ENCODE results near the gene AGBL1.

Gene AGBL1

GRCh38 chr15:86062646-86063243 is 16.9 kb upstream of the AGBL1 start:
- H3K4me3 ChIP-seq (ENCODE audit: low read depth, low read length) = no peak overlapping the region
- no peak for TF ChIP-seq CTCF (conservative IDR thresholded peaks at IDR 0.05; ENCODE audit: low read depth, low read length)
- no peak for DNase-seq (ENCODE audit: low read depth)

DNA sequence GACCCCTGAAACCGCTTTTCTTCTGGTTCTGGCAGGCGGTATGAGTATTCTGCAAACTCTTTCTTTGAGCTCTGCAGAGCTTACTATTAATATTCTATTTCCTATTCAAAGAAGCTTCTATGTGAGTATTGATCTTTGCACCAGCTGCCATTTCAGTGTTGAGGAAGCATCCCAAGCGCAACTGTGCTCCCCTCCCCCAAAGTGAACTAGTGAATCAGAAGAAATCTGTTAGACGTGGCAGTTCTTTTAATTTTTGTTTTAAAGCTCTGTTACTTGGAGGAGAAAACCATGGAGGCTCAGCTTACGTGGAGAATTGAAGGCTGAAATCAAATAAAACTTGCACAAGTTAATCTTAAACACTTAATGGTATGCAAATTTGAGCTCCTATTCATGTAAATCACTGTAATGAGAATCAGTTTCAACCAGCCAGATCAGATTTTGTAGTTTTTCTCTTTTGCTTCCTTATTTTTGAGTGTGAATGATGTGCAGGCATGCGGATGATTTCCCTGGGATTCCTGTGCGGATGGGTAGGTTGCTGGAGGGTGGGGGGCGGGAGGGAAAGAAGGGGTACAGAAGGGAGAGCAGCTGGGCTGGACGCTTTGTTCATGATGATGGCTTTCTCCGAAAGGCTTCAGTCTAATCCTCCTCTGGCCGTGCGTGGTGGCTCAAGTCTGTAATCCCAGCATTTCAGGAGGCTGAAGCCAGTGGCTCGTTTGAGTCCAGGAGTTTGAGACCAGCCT is 16.1 kb upstream of the AGBL1 start:
- TF ChIP-seq CTCF (conservative IDR thresholded peaks at IDR 0.05; ENCODE audit: low read depth, low read length) = no peak
- H3K4me3 ChIP-seq (ENCODE audit: low read depth, low read length) = no peak overlapping the region
- no peak for DNase-seq (ENCODE audit: low read depth)

- TF ChIP-seq CTCF (conservative IDR thresholded peaks at IDR 0.05; ENCODE audit: low read depth, low read length) = no peak
- no peak for DNase-seq (ENCODE audit: low read depth)
- H3K4me3 ChIP-seq (ENCODE audit: low read depth, low read length) = no peak overlapping the region
Observed at GRCh38 chr15:86064326-86064725, 15.3 kb upstream of the AGBL1 start.

GRCh38 chr15:86066174-86066834 is 13.4 kb upstream of the AGBL1 start:
- no peak overlapping the region for H3K4me3 ChIP-seq (ENCODE audit: low read depth, low read length)
- no peak for DNase-seq (ENCODE audit: low read depth)
- no peak for TF ChIP-seq CTCF (conservative IDR thresholded peaks at IDR 0.05; ENCODE audit: low read depth, low read length)

DNA sequence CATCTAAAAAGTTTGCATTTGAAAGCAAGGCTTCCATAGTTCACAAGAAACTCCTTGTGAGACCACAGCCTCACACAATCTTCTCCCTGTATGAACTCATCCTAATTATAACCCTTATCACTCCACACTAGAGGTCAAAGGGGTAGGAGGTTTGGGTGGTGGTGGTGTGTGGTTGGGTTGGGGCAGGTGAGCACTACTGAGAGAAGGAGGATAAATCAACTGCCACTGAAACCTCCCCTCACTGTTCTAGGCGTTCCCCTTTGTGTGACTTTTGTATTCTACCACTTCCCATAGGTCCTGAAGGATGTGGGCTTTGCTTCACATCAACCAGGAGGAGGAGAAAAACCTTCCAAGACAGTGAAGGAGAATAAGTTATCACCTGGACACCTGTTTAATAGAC is 6.4 kb upstream of the AGBL1 start:
- no peak for TF ChIP-seq CTCF (conservative IDR thresholded peaks at IDR 0.05; ENCODE audit: low read depth, low read length)
- no peak overlapping the region for H3K4me3 ChIP-seq (ENCODE audit: low read depth, low read length)
- DNase-seq (ENCODE audit: low read depth) = no peak

- no peak for TF ChIP-seq CTCF (conservative IDR thresholded peaks at IDR 0.05; ENCODE audit: low read depth, low read length)
- H3K4me3 ChIP-seq (ENCODE audit: low read depth, low read length) = no peak overlapping the region
- no peak for DNase-seq (ENCODE audit: low read depth)
Observed at GRCh38 chr15:86076468-86076867, 3.2 kb upstream of the AGBL1 start.

Measured in choroid plexus epithelial cell (primary cell).